HG03571 (cell line): Measurements from ENCODE around the gene CRACR2A.

ENCODE experiments used
- ATAC-seq: cut with Tn5 transposase; IDR thresholded peaks from one replicate; pipeline ENCODE4 v1.9.1; 2021; ENCODE audit not compliant: unreplicated experiment

The CRACR2A gene

GRCh38 chr12:3598896-3599860, 153.7 kb downstream of the CRACR2A start:
- no peak for ATAC-seq

- no peak for ATAC-seq
These were observed 155.2 kb downstream of the CRACR2A start for GRCh38 chr12:3597526-3598210.

GRCh38 chr12:3596703-3597415, 156.1 kb downstream of the CRACR2A start:
- ATAC-seq: no peak

- ATAC-seq: no peak
These were observed 157.2 kb downstream of the CRACR2A start for GRCh38 chr12:3595721-3596120.

- ATAC-seq: no peak
These were observed 157.9 kb downstream of the CRACR2A start for GRCh38 chr12:3594966-3595365.

GRCh38 chr12:3593906-3594483, 158.9 kb downstream of the CRACR2A start:
- ATAC-seq: no peak

GRCh38 chr12:3592856-3593625, 159.9 kb downstream of the CRACR2A start:
- ATAC-seq: no peak

- no peak for ATAC-seq
These were observed 163.2 kb downstream of the CRACR2A start for GRCh38 chr12:3589745-3590144.

- no peak for ATAC-seq
These were observed 165.4 kb downstream of the CRACR2A start for GRCh38 chr12:3587402-3588013.

GRCh38 chr12:3583656-3584334, 169.1 kb downstream of the CRACR2A start:
- ATAC-seq: no peak

- no peak for ATAC-seq
These were observed 172.7 kb downstream of the CRACR2A start for GRCh38 chr12:3580094-3580749.

- ATAC-seq: no peak
These were observed 173.3 kb downstream of the CRACR2A start for GRCh38 chr12:3579446-3580093.

- no peak for ATAC-seq
These were observed 174.4 kb downstream of the CRACR2A start for GRCh38 chr12:3578557-3578956.

- no peak for ATAC-seq
These were observed 176.0 kb downstream of the CRACR2A start for GRCh38 chr12:3576891-3577290.

- no peak for ATAC-seq
These were observed 177.9 kb downstream of the CRACR2A start for GRCh38 chr12:3574986-3575385.

GRCh38 chr12:3572560-3572959, 180.3 kb downstream of the CRACR2A start:
- ATAC-seq: no peak

- ATAC-seq: no peak
These were observed 181.2 kb downstream of the CRACR2A start for GRCh38 chr12:3571724-3572123.

GRCh38 chr12:3571323-3571722, 181.6 kb downstream of the CRACR2A start:
- ATAC-seq: no peak
